Liver (tissue), 9 donors: ENCODE results near the gene GSK3A. TPM values are rescaled to one million over a fixed set of nuclear protein-coding genes. Genes with fewer than 3 reads are reported as not detected.

Experiments used
- DNase-seq: peaks from one replicate; pipeline ENCODE4 v3.0.0-alpha.2; 2017; ENCODE audit warnings: low spot score
- H3K27ac ChIP-seq, 2 donors: one replicate each; pipeline ENCODE4 v1.7.0; 2013; ENCODE audit warnings: inconsistent platforms in 2 of 2, low read length in 2 of 2, control low read depth in 1 of 2, low read depth in 1 of 2, mild to moderate bottlenecking in 1 of 2
- H3K27me3 ChIP-seq, 4 donors: one replicate each; pipeline versions ENCODE4 v1.6.1 to v1.7.0; 2013; ENCODE audit warnings: low read length in 3 of 4, inconsistent platforms in 1 of 4, mild to moderate bottlenecking in 1 of 4, moderate library complexity in 1 of 4; ENCODE audit not compliant: control insufficient read depth in 4 of 4, insufficient read depth in 4 of 4
- H3K36me3 ChIP-seq, 4 donors: one replicate each; pipeline versions ENCODE4 v1.6.1 to v1.7.0; 2013; ENCODE audit warnings: low read length in 3 of 4, mild to moderate bottlenecking in 3 of 4, low read depth in 1 of 4, moderate library complexity in 1 of 4; ENCODE audit not compliant: control insufficient read depth in 4 of 4, insufficient read depth in 3 of 4
- H3K4me1 ChIP-seq, 4 donors: one replicate each; pipeline versions ENCODE4 v1.6.1 to v1.7.0; 2013; ENCODE audit warnings: low read length in 3 of 4, mild to moderate bottlenecking in 3 of 4, moderate library complexity in 1 of 4; ENCODE audit not compliant: control insufficient read depth in 4 of 4, insufficient read depth in 4 of 4
- H3K4me3 ChIP-seq, 3 donors: one replicate each; pipeline versions ENCODE4 v1.6.1 to v1.7.0; 2013; ENCODE audit warnings: low read length in 3 of 3, control low read depth in 1 of 3, low read depth in 1 of 3, mild to moderate bottlenecking in 1 of 3
- H3K9ac ChIP-seq, 2 donors: one replicate each; pipeline ENCODE4 v1.7.0; 2013; ENCODE audit warnings: low read length in 2 of 2, mild to moderate bottlenecking in 2 of 2, moderate library complexity in 2 of 2, control low read depth in 1 of 2, low read depth in 1 of 2
- H3K9me3 ChIP-seq, 4 donors: one replicate each; pipeline versions ENCODE4 v1.6.1 to v1.7.0; 2013; ENCODE audit warnings: low read length in 3 of 4; ENCODE audit not compliant: control insufficient read depth in 4 of 4
- ATF3 ChIP-seq: IDR thresholded peaks from 2 replicates; pipeline ENCODE4 v1.6.1; 2016; ENCODE audit warnings: antibody characterized with exemption
- CTCF ChIP-seq: fragments of 150-350 bp; IDR thresholded peaks from 2 replicates; pipeline ENCODE4 v1.5.1; 2017; ENCODE audit warnings: improper control_type of control experiment, low read depth, low read length; ENCODE audit not compliant: missing input control
- EGR1 ChIP-seq, 2 donors: IDR thresholded peaks; 2 replicates each; pipeline ENCODE4 v1.6.1; 2016 to 2018; ENCODE audit warnings: antibody characterized with exemption in 2 of 2, low read depth in 2 of 2
- FOXA1 ChIP-seq: IDR thresholded peaks from 2 replicates; pipeline ENCODE4 v1.6.1; 2016; ENCODE audit warnings: antibody characterized with exemption
- FOXA2 ChIP-seq: IDR thresholded peaks from 2 replicates; pipeline ENCODE4 v1.6.1; 2016; ENCODE audit warnings: antibody characterized with exemption
- GABPA ChIP-seq, 2 donors: IDR thresholded peaks in 1 of 2; conservative IDR thresholded peaks in 1 of 2; 2 replicates each; pipeline ENCODE4 v1.6.1; 2016; ENCODE audit warnings: antibody characterized with exemption in 2 of 2, mild to moderate bottlenecking in 1 of 2, moderate library complexity in 1 of 2
- HNF4A ChIP-seq, 2 donors: conservative IDR thresholded peaks; 2 replicates each; pipeline ENCODE4 v1.6.1; 2016; ENCODE audit warnings: antibody characterized with exemption in 2 of 2, mild to moderate bottlenecking in 2 of 2
- HNF4G ChIP-seq: IDR thresholded peaks from 2 replicates; pipeline ENCODE4 v1.6.1; 2016; ENCODE audit warnings: antibody characterized with exemption
- RAD21 ChIP-seq, 2 donors: IDR thresholded peaks; 2 replicates each; pipeline ENCODE4 v1.6.1; 2016; ENCODE audit warnings: antibody characterized with exemption in 2 of 2, mild to moderate bottlenecking in 2 of 2
- REST ChIP-seq: IDR thresholded peaks from 2 replicates; pipeline ENCODE4 v1.6.1; 2016; ENCODE audit warnings: antibody characterized with exemption, mild to moderate bottlenecking
- SP1 ChIP-seq: IDR thresholded peaks from 2 replicates; pipeline ENCODE4 v1.6.1; 2018; ENCODE audit warnings: antibody characterized with exemption, mild to moderate bottlenecking
- YY1 ChIP-seq: IDR thresholded peaks from 2 replicates; pipeline ENCODE4 v1.6.1; 2016; ENCODE audit warnings: antibody characterized with exemption, mild to moderate bottlenecking
- ZBTB33 ChIP-seq: IDR thresholded peaks from 2 replicates; pipeline ENCODE4 v1.6.1; 2016; ENCODE audit warnings: antibody characterized with exemption
- WGBS: extraction: QIAGEN DNeasy Blood & Tissue Kit; methylation state at CpG from one replicate; pipeline ENCODE4 v1.1.7; 2013; 5-methylcytosine and 5-hydroxymethylcytosine counted together
- polyA plus RNA-seq, 2 donors: library from polyadenylated mRNA; stranded (reverse) in 1 of 2; unstranded in 1 of 2; fragments of 200-250 nt in 1 of 2; fragments of >200 nt in 1 of 2; fragmentation: Nextera tagmentation in 1 of 2; extraction: Ambion mirVana in 1 of 2; gene quantifications; one replicate each; pipeline versions ENCODE4 v1.2.1 to v1.2.3, GENCODE V29; 2013 to 2015
- total RNA-seq, 2 donors: library from RNA; depleted of rRNA; stranded (reverse); fragments of >200 nt; gene quantifications; one replicate each; pipeline ENCODE4 v1.2.3, GENCODE V29; 2014
- donor health status: healthy.
- donor health status: healthy.
- donor health status: healthy.
- donor health status: healthy.
- donor health status: healthy.

The GSK3A gene
- total and polyA plus RNA-seq, 4 donors = 5.9 to 23.1 (median 13.0) TPM

- WGBS = 98% methylated on average over 11 of the region's 11 CpGs
- H3K27ac ChIP-seq = no peak overlapping the region
- no peaks in the 10 kb centered on the region for H3K4me1 ChIP-seq
- no peak for TF ChIP-seq REST
- TF ChIP-seq RAD21 (IDR thresholded peaks at IDR 0.05) = no peak
- TF ChIP-seq GABPA (IDR thresholded peaks at IDR 0.05 in 1 of 2, conservative IDR thresholded peaks at IDR 0.05 in 1 of 2) = no peak
- TF ChIP-seq FOXA1 = no peak
- TF ChIP-seq ZBTB33 = no peak
- no peak for TF ChIP-seq ATF3
- no peak for TF ChIP-seq FOXA2
- no peak for TF ChIP-seq YY1
- TF ChIP-seq HNF4G = no peak
- no peak for TF ChIP-seq SP1
- no peak overlapping the region for H3K4me3 ChIP-seq
- no peaks in the 10 kb centered on the region for H3K9me3 ChIP-seq
- peaks cover 18 to 63% (median 42%) of the 10 kb centered on the region in 4 donors for H3K36me3 ChIP-seq
- H3K27me3 ChIP-seq = no peaks in the 10 kb centered on the region
- H3K9ac ChIP-seq = no peak overlapping the region
- no peak for DNase-seq
These were observed 8.0 kb downstream of the GSK3A start for GRCh38 chr19:42234364-42234763.

- no peaks in the 10 kb centered on the region for H3K27me3 ChIP-seq
- no peak overlapping the region for H3K9ac ChIP-seq
- no peak overlapping the region for H3K4me3 ChIP-seq
- no peak overlapping the region for H3K27ac ChIP-seq
- no peak for DNase-seq
- TF ChIP-seq EGR1 (IDR thresholded peaks at IDR 0.05; ENCODE audit: low read depth in 2 of 2) = no peak
- TF ChIP-seq RAD21 (IDR thresholded peaks at IDR 0.05) = no peak
- no peak for TF ChIP-seq GABPA (IDR thresholded peaks at IDR 0.05 in 1 of 2, conservative IDR thresholded peaks at IDR 0.05 in 1 of 2)
- no peak for TF ChIP-seq YY1
- no peak for TF ChIP-seq HNF4A (conservative IDR thresholded peaks at IDR 0.05)
- TF ChIP-seq ATF3 = no peak
- TF ChIP-seq CTCF = no peak
- H3K9me3 ChIP-seq = no peaks in the 10 kb centered on the region
- no peaks in the 10 kb centered on the region for H3K4me1 ChIP-seq
- 92% methylated on average over 6 of the region's 6 CpGs for WGBS
- peaks cover 18 to 66% (median 41%) of the 10 kb centered on the region in 4 donors for H3K36me3 ChIP-seq
These were observed 8.6 kb downstream of the GSK3A start for GRCh38 chr19:42233678-42234292.
